K562 (cell line): ENCODE data around the gene SLC5A5. TPM values are rescaled to one million over a fixed set of nuclear protein-coding genes. Genes with fewer than 3 reads are reported as not detected.

Source experiments
- ARHGAP35 ChIP-seq: fragments of 450-650 bp; IDR thresholded peaks from 2 replicates; pipeline ENCODE4 v1.6.1; 2018; ENCODE audit not compliant: partially characterized antibody
- BRD9 ChIP-seq: fragments of 450-650 bp; IDR thresholded peaks from 2 replicates; pipeline ENCODE4 v1.6.1; 2018; ENCODE audit warnings: low read depth; ENCODE audit not compliant: partially characterized antibody
- CGGBP1 ChIP-seq: fragments of 250-450 bp; sonication (Bioruptor Pico); IDR thresholded peaks from 2 replicates; pipeline ENCODE4 v1.9.0; 2021; ENCODE audit warnings: mild to moderate bottlenecking
- EGR1 ChIP-seq: fragments of 450-650 bp; conservative IDR thresholded peaks from 2 replicates; pipeline ENCODE4 v1.6.1; 2017; ENCODE audit warnings: mild to moderate bottlenecking
- ETV5 ChIP-seq: sonication (generic); formaldehyde crosslinking; IDR thresholded peaks from 2 replicates; pipeline ENCODE4 v1.4.0; 2020; ENCODE audit warnings: low read depth, mild to moderate bottlenecking, missing genetic modification reagents
- FIP1L1 ChIP-seq: fragments of 200-400 bp; formaldehyde crosslinking; IDR thresholded peaks from 2 replicates; pipeline ENCODE4 v1.6.1; 2018; ENCODE audit warnings: mild to moderate bottlenecking, low read depth, low read length; ENCODE audit not compliant: poor library complexity, severe bottlenecking
- FOXA1 ChIP-seq: fragments of 450-650 bp; IDR thresholded peaks from 2 replicates; pipeline ENCODE4 v1.6.1; 2016; ENCODE audit warnings: mild to moderate bottlenecking, borderline replicate concordance
- FOXJ3 ChIP-seq: sonication (generic); formaldehyde crosslinking; IDR thresholded peaks from 2 replicates; pipeline ENCODE4 v1.4.0; 2020; ENCODE audit warnings: mild to moderate bottlenecking, missing genetic modification reagents
- GATA2 ChIP-seq: sonication (generic); formaldehyde crosslinking; IDR thresholded peaks from 2 replicates; pipeline ENCODE4 v1.4.0; 2020; ENCODE audit warnings: mild to moderate bottlenecking, missing genetic modification reagents
- GTF2F1 ChIP-seq: IDR thresholded peaks from 2 replicates; pipeline ENCODE4 v1.6.1; 2011; ENCODE audit warnings: low read depth, low read length, improper control_type of control experiment
- HNRNPK ChIP-seq: fragments of 200-400 bp; formaldehyde crosslinking; IDR thresholded peaks from one replicate; pipeline ENCODE4 v1.6.1; 2018; ENCODE audit warnings: mild to moderate bottlenecking, low read depth, low read length; ENCODE audit not compliant: poor library complexity, severe bottlenecking
- KDM1A ChIP-seq, 2 experiments: fragments of 450-650 bp; IDR thresholded peaks; 2 replicates each; pipeline ENCODE4 v1.6.1; 2016; ENCODE audit warnings: mild to moderate bottlenecking in 2 of 2
- MCM3 ChIP-seq: fragments of 450-650 bp; IDR thresholded peaks from 2 replicates; pipeline ENCODE4 v1.6.1; 2016
- MEF2D ChIP-seq: conservative IDR thresholded peaks from 2 replicates; pipeline ENCODE4 v1.6.1; 2016; ENCODE audit warnings: low read depth, missing genetic modification characterization, missing compliant biosample characterization
- PATZ1 ChIP-seq: fragments of 250-450 bp; sonication (Bioruptor Pico); IDR thresholded peaks from 2 replicates; pipeline ENCODE4 v1.5.0; 2020; ENCODE audit warnings: mild to moderate bottlenecking, borderline replicate concordance
- SP2 ChIP-seq: IDR thresholded peaks from 2 replicates; pipeline ENCODE4 v1.6.1; 2011; ENCODE audit warnings: mild to moderate bottlenecking, low read depth, low read length, moderate library complexity; ENCODE audit not compliant: poor library complexity, severe bottlenecking; ENCODE audit errors: extremely low read depth
- ZC3H4 ChIP-seq: sonication (generic); formaldehyde crosslinking; IDR thresholded peaks from 2 replicates; pipeline ENCODE4 v1.9.0; 2021; ENCODE audit warnings: missing genetic modification reagents, borderline replicate concordance
- ZNF277 ChIP-seq: fragments of 250-450 bp; sonication (Bioruptor Pico); IDR thresholded peaks from 2 replicates; pipeline ENCODE4 v1.8.0; 2022; ENCODE audit warnings: inconsistent platforms, mild to moderate bottlenecking, moderate library complexity, borderline replicate concordance
- ZNF311 ChIP-seq: fragments of 250-450 bp; sonication (Bioruptor Pico); IDR thresholded peaks from 2 replicates; pipeline ENCODE4 v1.4.0; 2020; ENCODE audit warnings: mild to moderate bottlenecking, moderate library complexity
- ZNF57 ChIP-seq: fragments of 450-650 bp; formaldehyde crosslinking; IDR thresholded peaks from 2 replicates; pipeline ENCODE4 v1.4.0; 2020; ENCODE audit warnings: mild to moderate bottlenecking, moderate library complexity
- polyA plus RNA-seq, 8 experiments: library from polyadenylated mRNA; depleted of rRNA in 4 of 8; stranded (reverse) in 5 of 8; unstranded in 3 of 8; fragments of >200 nt; fragmentation: Nextera tagmentation in 2 of 8; fragmentation: Illumina TruSeq in 1 of 8; extraction: Ambion mirVana in 2 of 8; extraction: Trizol in 1 of 8; gene quantifications; 2 replicates each; pipeline versions ENCODE4 v1.2.1 to v1.2.3, GENCODE V29; 2011 to 2014; ENCODE audit warnings: inconsistent platforms in 1 of 8, missing spikeins in 1 of 8
- total RNA-seq, 7 experiments: library from RNA; depleted of rRNA in 6 of 7; stranded (reverse); fragments of >200 nt in 6 of 7; fragmentation: Illumina TruSeq in 2 of 7; extraction: Trizol in 2 of 7; gene quantifications; 2 replicates each; pipeline versions ENCODE4 v1.2.1 to v1.2.3, GENCODE V29; 2011 to 2021; ENCODE audit warnings: low replicate concordance in 1 of 7

The SLC5A5 gene
- total and polyA plus RNA-seq, 9 of the 15 experiments (the other 6 are each of a cell fraction or from before 2014, with no cell fraction given), result 0.10 to 0.73 (median 0.23) TPM

GRCh38 chr19:17866312-17866963 lies 5.3 kb upstream of the SLC5A5 start (continued):
- TF ChIP-seq BRD9, result no peak
- TF ChIP-seq ETV5 (CRISPR knock-in tag), result no peak
- no peak for TF ChIP-seq ARHGAP35
- TF ChIP-seq FOXJ3 (CRISPR knock-in tag), result no peak
- no peak; the same call in 1 of the 2 replicates for TF ChIP-seq ZC3H4 (CRISPR knock-in tag)
- TF ChIP-seq MCM3, result no peak
- no peak for TF ChIP-seq ZNF57 (CRISPR knock-in tag)
- peak; percentile 35; the same call in 1 of the 2 replicates for TF ChIP-seq EGR1
- TF ChIP-seq GTF2F1, result no peak
- no peak for TF ChIP-seq FOXA1
- no peak for TF ChIP-seq HNRNPK
- TF ChIP-seq PATZ1 (CRISPR knock-in tag), result no peak
- TF ChIP-seq ZNF311, result no peak
- TF ChIP-seq KDM1A (IDR thresholded peaks at IDR 0.05), result peak in 1 of 2 experiments; percentile 50; a peak in 1 of 4 replicates
- no peak for TF ChIP-seq SP2
- no peak for TF ChIP-seq GATA2 (CRISPR knock-in tag)
- TF ChIP-seq CGGBP1 (CRISPR knock-in tag), result no peak
- TF ChIP-seq MEF2D (tag), result no peak
- TF ChIP-seq FIP1L1, result no peak
- no peak for TF ChIP-seq ZNF277
